HG03342 (cell line): ENCODE results near the gene ST8SIA3.
"Not testable (repeated sequence)": the region's sequence is repeated elsewhere in the genome, so short reads cannot be mapped to it uniquely, and the experiment has no call there.

ENCODE experiments used
- ATAC-seq: cut with Tn5 transposase; IDR thresholded peaks from one replicate; pipeline ENCODE4 v1.9.1; 2021; ENCODE audit warnings: mild to moderate bottlenecking, moderate library complexity; ENCODE audit not compliant: unreplicated experiment

Gene ST8SIA3

DNA sequence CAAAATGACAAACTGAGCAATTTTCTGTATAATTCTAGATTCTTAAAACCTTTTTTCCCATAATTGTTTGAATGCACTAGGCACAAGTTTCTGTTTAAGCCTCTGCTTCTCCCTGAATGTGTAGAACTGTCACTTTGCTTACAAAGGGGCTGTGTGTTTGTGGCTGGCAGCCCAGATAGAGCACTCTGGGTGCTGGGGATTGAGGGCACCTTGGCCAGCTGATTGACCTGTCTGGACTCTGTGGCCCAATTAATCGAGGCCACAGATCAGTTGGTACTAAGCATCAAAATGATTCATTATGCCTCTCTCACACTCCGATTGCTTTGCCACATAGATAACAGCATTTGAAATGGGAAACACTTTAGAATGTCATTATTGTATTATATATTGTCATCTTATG, 12.1 kb downstream of the ST8SIA3 start:
- ATAC-seq: no peak

DNA sequence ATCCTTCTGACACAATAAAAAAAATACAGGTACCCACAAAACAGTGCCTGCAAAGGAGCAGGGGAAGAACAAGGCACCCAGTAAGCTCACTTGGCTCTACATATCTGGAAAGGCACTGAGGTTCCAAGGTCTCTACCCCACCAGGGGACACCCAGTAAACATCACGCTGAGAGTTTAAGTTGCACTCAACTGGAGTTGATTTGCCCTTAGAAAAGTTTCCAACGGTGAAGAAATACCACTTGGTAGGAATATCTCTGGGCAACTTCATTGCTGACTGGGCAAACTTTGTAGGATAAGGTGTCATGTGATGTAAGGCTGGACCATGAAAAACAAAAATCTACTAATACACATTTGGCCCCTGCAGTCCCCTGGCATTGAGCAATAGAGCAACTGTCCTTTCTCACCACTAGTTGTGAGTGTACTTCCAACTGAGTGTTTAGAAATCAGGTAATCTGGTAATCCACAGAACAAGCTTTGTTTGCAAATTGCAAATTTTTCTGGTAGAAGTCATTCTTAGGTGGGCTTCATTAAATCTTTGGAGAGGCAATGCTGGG, 14.2 kb downstream of the ST8SIA3 start:
- ATAC-seq: no peak

DNA sequence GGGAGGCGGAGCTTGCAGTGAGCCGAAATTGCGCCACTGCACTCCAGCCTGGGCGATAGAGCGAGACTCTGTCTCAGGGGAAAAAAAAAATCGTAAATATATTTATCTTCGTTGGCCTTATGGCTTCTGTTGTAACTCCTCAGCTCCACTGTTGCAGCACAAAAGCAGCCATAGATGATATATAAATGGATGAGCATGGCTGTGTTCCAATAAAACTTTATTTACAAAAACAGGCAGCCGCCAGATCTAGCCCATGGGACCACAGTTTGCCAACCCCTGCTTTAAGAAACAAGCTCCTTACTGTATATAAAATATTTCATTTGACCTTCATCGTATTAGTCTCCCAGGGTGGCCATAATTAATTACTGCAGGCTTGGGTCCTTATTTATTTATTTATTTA, 20.1 kb downstream of the ST8SIA3 start:
- no peak for ATAC-seq

DNA sequence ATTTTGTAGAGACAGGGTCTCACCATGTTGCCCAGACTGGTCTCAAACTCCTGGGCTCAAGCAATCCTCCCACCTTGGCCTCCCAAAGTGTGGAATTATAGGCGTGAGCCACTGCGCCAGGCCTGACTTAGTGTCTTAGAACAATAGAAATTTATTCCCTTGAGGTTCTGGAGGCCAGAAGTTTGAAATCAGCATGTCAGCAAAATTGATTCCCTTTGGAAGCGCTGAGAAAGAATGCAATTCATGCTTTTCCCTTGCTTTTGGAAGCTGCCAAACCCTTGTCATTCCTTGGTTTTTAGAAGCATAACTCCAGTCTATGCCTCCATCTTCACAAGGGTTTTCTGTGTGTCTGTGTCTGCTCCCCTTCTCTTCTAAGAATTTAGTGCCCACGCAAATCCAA, 20.7 kb downstream of the ST8SIA3 start:
- no peak for ATAC-seq

DNA sequence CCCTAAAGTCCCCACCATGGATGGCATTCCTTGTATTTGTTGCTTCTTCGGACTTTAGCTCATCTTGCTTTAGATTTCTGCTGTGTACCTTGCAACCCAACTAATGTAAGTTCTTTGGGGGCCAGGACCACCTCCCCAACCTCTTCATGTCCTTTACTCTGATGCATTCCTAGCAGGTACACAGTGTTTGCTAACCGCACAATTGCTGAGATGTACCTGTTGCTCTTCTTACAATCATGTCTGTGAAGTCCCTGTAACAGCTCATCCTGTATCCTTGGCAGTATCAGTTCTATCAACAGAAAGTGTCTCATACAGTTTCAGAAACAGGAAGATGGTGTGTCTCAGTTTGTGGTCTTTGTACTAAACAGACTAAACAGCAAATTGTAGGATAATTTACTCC, 24.1 kb downstream of the ST8SIA3 start:
- ATAC-seq: no peak

DNA sequence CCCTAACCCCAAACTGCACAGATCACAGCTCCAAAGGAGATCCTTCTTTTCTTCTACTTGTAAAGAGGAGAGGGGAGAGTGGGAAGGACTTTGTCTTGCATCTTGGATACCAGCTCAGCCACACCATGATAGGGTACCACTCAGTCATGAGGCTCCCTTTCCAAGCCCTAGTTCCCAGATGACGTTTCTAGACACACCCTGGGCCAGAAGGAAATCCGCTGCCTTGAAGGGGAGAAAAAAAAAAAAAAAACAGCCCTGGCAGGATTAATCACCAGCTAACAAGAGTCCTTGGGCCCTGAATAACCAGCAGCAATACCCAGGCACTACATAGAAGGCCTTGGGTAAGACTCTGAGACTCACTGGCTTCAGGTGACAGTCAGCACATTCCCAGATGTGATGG, 36.9 kb downstream of the ST8SIA3 start:
- no peak for ATAC-seq

DNA sequence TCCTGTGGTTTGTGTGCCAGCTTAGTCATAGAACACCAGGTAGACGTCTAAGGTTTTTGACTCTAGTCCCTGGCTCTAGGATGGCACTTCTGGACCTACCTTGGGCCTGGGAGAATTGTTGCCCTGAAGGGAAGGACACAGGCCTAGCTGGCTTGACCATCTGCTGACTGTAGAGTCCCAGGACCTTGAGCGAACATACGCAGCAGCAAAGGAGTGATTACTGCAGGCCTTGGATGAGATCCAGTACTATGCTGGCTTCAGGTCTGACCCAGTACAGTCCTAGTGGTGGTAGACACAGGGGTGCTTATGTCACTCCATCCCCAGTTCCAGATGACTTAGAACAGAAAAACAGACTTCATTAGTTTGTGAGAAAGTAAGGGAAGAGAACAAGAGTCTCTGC, 37.7 kb downstream of the ST8SIA3 start:
- no peak for ATAC-seq

DNA sequence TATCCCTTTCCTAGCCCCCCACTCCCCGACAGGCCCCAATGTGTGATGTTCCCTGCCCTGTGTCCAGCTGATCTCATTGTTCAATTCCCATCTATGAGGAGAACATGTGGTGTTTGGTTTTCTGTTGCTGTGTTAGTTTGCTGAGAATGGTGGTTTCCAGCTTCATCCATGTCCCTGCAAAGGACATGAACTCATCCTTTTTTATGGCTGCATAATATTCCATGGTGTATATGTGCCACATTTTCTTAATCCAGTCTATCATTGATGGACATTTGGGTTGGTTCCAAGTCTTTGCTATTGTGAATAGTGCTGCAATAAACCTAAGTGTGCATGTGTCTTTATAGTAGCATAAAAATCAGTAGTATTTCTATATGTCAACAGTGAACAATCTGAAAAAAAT, 42.4 kb downstream of the ST8SIA3 start:
- not testable (repeated sequence) for ATAC-seq

DNA sequence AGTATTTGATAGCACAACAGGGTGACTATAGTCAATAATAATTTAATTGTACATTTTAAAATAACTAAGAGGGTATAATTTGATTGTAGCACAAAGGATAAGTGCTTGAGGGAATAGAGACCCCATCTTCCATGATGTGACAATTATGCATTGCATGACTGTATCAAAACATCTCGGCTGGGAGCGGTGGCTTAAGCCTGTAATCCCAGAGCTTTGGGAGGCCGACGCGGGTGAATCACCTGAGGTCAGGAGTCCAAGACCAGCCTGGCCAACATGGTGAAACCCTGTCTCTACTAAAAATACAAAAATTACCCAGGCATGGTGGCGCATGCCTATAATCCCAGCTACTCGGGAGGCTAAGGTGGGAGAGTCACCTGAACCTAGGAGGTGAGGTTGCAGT, 44.5 kb downstream of the ST8SIA3 start:
- ATAC-seq: not testable (repeated sequence)

DNA sequence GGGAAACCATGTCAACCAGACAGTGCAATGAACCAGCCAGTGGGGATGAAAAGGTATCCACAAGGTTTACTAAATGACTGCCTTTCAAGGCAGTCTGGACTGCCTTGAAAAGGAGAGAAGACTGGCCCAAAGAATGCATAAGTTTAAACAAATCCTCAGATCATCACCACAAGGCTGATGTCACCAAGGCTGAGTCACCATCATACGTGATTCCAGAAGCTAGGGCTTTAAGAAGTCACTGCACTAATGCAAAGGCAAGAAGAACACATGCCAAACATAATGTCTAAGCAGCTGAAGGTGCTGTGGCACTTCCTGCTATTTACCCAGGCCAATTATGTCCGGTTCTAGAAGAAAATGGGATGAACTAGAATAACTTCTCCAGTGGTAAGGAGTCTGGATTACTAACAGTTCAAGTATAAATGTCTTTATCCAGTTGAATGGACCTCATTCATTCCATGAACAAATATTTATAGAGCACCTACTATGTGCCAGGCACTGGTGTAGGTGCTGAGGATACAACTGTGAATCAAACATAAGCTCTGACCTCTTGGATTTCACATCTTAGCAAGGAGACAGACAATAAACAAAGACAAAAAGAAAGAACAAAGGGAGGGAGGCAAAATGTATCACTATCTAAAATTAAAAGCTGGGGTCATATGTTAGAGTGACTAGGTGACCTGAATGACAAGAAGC, 45.2 kb downstream of the ST8SIA3 start:
- ATAC-seq: no peak

DNA sequence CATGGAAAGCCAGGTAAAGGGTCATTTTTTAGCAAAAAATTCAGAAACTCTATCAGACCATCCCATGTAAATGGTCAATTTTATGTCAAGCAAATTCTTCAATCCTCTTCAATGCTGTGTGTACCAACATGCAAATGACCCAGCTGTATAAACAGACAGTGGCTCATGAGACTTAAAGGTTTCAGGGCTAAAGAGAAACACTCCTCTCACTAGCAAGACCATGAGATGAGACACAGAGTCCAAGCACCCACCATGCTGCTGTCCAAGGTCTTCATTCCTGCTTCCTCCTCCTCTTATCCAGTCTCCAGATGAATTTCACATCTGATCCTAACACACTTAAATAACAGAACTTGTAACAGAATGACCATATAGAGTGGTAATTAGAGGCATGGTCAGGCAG, 52.0 kb downstream of the ST8SIA3 start:
- no peak for ATAC-seq

DNA sequence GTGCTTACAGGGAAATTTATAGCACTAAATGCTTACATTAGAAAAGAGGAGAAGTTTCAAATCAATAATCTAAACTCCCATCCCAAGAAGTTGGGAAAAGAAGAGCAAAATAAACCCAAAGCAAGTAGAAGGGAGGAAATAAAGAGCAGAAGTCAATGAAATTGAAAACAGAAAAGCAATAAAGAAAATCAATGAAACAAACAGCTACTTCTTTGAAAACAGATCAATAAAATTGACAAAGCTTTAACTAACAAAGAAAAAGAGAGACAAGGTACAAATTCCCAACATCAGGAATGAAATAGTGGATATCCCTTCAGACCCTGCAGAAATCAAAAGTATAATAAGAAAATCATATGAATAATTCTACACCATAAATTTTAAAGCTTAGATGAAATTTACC, 57.3 kb downstream of the ST8SIA3 start:
- ATAC-seq: no peak

DNA sequence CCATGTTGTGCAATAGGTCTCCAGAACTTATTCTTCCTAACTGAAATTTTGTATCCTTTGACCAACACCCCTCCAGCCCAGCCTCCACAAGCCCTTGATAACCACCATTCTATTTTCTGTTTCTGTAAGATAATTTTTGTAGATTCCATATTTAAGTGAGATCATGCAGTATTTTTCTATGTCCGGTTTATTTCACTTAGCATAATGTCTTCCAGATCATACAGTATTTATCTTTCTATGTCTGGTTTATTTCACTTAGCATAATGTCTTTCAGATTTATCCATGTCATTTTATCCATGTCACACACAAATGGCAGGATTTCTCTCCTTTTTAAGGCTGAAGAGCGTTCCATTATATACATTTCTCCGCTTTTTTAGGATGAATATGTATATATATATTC, 58.4 kb downstream of the ST8SIA3 start:
- no peak for ATAC-seq

DNA sequence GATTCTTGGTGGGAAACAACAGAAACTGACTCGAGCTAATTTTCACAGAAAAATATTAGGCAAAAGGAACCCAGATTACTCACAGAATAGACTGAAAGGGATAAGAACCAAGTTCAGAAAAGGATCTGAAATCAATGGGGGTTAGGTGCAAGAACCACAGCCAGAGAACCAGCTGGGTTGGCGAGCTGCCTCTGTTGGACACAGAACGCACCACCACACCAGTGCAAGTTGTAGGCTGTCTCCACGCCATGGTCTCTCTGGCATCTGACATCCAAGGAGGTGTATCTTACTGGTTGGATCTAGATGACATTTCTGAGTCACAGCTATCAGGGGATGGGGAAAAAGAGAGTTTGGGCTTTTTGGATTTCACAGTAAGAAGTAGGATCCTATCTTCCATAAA, 64.2 kb downstream of the ST8SIA3 start:
- ATAC-seq: no peak
